Central memory CD8-positive, alpha-beta T cell (primary cell): ENCODE measurements around the gene KIF26A.
"Not testable (repeated sequence)": the region's sequence is repeated elsewhere in the genome, so short reads cannot be mapped to it uniquely, and the experiment has no call there.

Experiments used
- ATAC-seq: fragments of 150-1000 bp; cut with Tn5 transposase; replicated peaks from 2 replicates; pipeline ENCODE4 v1.10.0; 2022; ENCODE audit warnings: mild to moderate bottlenecking, moderate FRiP score, moderate number of reproducible peaks; ENCODE audit not compliant: poor library complexity, severe bottlenecking; ENCODE audit errors: extremely low read depth
- DNase-seq, 2 donors: peaks; one replicate each; pipeline ENCODE4 v3.0.0; 2021; ENCODE audit warnings: low spot score in 2 of 2
- H3K27ac Mint-ChIP-seq: one replicate; pipeline ENCODE4 v1.8.0; 2022; ENCODE audit warnings: low read depth, mild to moderate bottlenecking, moderate library complexity, mixed read lengths
- H3K27me3 Mint-ChIP-seq: one replicate; pipeline ENCODE4 v1.8.0; 2022; ENCODE audit warnings: mixed read lengths
- H3K36me3 Mint-ChIP-seq: one replicate; pipeline ENCODE4 v1.8.0; 2022; ENCODE audit warnings: mild to moderate bottlenecking, moderate library complexity, mixed read lengths; ENCODE audit not compliant: insufficient read depth
- H3K4me1 Mint-ChIP-seq: one replicate; pipeline ENCODE4 v1.8.0; 2022; ENCODE audit warnings: mixed read lengths
- H3K4me3 Mint-ChIP-seq: one replicate; pipeline ENCODE4 v1.8.0; 2022; ENCODE audit warnings: mild to moderate bottlenecking, moderate library complexity, mixed read lengths
- H3K9me3 Mint-ChIP-seq: one replicate; pipeline ENCODE4 v1.8.0; 2022; ENCODE audit warnings: mixed read lengths

The KIF26A gene

DNA sequence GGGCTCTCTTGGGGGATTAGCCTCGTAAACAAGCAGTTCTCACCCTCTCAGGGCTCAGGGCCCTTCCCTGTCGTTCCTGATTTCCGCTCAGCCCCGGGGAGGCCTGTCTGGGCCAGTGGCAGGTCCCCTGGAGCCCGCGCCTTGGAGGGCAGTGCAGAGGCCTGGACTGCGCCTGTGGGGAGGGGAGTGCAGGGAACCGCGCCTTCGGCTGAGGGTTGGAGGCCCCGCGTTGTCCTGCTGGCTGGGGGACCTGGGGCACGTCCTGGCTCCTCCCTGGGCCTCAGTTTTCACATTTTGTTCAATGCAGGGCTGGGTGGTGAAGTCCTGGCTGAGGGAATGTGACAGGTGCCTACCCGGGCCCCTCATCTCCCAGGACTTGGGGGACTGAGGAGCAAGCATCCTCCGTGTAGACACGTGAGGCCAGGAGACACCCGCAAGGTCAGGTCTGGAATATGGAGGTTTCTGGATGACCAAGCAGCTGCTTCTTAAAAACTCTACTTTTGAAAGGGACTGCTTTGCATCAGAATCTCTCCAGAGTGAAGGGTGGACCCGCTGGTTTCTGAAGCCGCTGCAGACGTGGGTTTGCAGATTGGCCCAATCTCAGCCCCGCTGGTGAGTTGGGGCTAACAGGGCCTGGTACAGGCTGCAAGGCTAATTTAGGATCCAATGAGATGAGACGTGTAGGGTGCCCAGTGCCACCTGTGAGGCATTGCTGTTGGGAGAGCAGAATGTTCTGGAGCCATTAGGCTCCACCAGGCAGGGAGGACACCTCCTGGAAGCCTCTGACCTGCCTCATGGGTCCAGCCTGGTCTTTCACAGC lies 80.2 kb downstream of the KIF26A start:
- no peaks in the 10 kb centered on the region for H3K9me3 Mint-ChIP-seq
- no peaks in the 10 kb centered on the region for H3K36me3 Mint-ChIP-seq
- no peak for DNase-seq
- H3K27ac Mint-ChIP-seq: no peak overlapping the region
- peaks cover 31% of the 10 kb centered on the region for H3K27me3 Mint-ChIP-seq
- no peak for ATAC-seq
- H3K4me1 Mint-ChIP-seq: no peaks in the 10 kb centered on the region
- no peak overlapping the region for H3K4me3 Mint-ChIP-seq

DNA sequence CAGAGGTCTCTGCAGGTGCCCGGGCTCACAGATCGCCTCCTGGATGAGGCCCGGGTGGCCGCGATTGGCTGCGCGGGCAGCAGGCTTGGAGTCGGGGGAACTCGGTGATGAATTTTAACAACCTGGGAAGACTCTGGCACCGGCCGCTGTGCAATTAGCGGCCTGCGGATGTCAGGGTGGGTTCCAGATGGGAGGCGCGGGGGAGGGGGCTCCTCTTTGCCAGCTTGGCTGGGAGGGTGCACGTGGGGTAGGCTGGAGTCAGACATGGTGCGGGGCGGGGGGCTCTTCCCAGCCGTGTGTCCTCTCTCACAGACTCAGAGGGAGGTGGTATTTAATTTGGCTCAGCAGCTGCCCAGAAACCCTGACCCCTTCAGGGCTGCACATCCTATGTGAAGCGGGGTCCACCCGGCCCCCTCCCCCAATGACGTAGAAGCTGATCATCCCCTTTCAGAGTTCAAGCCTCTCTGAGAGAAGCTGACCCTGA lies 81.4 kb downstream of the KIF26A start:
- no peak for ATAC-seq
- H3K27ac Mint-ChIP-seq: no peak overlapping the region
- peaks cover 35% of the 10 kb centered on the region for H3K27me3 Mint-ChIP-seq
- H3K36me3 Mint-ChIP-seq: no peaks in the 10 kb centered on the region
- H3K4me1 Mint-ChIP-seq: no peaks in the 10 kb centered on the region
- no peak overlapping the region for H3K4me3 Mint-ChIP-seq
- no peaks in the 10 kb centered on the region for H3K9me3 Mint-ChIP-seq
- no peak for DNase-seq

DNA sequence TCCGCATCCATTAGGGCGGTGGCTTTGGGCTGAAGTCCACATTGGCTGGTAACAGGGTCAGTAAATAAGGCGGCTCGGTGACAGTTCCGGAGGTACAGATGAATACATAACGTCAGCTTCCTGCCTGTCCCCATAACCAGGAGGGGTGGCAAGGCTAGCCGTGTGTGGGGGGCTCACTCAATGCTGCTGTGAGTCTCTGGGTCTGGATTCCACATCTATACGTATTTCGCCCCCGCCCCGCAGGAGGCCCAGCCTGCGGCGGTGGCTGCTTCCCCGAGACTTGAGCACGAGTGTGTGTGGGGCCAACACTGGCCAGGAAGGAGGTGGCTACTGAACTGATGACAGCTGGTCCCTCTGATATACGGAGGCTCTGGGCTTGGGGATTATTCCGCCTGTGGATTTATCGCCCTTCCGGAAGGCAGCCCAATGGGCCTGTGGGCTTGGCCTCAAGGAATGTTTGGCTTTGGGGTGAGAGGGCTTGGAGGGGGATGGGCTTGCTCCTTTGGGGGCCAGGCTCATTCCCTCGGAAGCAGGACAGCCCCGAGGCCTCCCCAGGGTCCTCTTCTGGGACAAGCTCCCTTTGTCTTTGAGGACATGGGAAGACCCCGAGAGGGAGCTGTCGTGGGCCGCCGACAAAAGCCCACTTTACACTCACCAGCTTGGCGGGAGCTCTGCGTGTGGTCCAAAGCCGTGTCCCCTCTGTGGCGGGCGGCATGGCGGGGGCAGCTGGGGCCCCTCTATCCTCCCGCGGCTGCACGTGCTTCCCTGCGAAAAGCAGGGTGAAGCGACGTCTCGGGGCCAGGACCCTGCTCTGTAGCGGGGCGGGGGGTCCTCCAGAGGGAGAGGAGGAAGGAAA lies 82.1 kb downstream of the KIF26A start:
- no peak overlapping the region for H3K27ac Mint-ChIP-seq
- H3K27me3 Mint-ChIP-seq: peaks cover 42% of the 10 kb centered on the region
- no peaks in the 10 kb centered on the region for H3K9me3 Mint-ChIP-seq
- ATAC-seq (no peak), DNase-seq (no peak)
- H3K4me1 Mint-ChIP-seq: no peaks in the 10 kb centered on the region
- no peak overlapping the region for H3K4me3 Mint-ChIP-seq
- H3K36me3 Mint-ChIP-seq: no peaks in the 10 kb centered on the region

DNA sequence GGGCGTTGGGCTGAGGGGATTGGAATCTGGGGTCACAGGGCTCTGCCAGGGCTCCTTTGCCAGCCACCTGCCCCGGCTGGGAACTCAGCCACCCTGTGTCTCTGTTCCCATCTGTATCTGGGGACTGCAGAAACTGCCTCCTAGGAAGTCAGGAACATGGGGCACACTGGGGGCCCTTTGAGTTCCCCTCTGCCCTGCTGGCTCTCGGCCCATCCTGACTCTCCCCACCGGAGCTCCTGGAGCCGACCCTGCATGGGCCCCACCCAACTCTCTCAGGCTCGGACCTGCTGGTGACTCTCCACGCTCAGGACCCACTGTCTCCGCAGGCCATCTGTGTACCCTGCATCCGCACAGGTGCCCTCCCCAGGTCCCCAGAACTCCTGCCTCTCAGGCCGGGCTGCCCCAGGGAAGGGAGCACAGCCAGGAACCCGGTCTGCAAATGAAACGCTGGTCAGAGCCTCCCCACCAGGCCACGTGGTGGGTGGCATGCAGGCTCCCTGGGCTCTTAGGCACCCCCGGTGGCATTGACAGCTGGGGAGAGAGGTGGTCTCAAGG lies 82.8 kb downstream of the KIF26A start:
- no peaks in the 10 kb centered on the region for H3K36me3 Mint-ChIP-seq
- no peaks in the 10 kb centered on the region for H3K9me3 Mint-ChIP-seq
- H3K4me3 Mint-ChIP-seq: no peak overlapping the region
- peaks cover 42% of the 10 kb centered on the region for H3K27me3 Mint-ChIP-seq
- no peak for DNase-seq
- H3K4me1 Mint-ChIP-seq: no peaks in the 10 kb centered on the region
- H3K27ac Mint-ChIP-seq: no peak overlapping the region
- no peak for ATAC-seq

DNA sequence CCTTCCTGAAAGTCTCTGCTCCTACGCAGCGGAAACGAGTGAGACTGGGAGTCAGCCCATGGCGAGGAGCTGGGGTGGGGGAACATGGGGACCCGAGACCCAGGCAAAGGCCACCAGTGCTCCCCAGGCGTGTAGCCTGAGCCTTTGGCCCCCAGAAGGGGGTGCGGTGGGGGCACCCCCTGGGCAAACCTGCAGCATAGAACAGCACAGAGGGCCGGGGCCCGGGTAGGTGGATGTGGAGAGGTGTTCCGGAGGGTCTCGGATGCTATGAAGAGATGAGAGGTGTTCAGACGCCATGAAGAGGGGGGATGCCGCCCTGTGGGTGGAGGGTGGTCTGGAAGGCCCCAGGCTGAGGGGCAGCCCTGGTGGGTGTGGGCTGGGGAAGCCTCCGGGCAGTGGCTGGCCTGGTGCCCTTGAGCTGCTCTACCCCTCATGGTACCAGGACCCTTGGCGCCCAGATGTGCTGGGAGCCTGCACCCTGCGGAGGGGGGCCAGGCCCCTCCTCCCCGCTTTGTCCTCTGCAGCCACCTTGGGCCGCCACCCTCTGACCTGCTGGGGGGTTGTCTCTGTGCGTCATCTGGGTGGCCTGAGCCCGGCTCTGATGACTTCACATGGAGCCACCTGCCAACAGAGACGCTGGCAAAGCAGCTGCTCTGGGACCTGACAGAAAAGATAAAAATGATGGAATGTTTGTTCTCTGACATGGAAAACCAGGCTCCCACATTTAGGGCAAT lies 83.4 kb downstream of the KIF26A start:
- ATAC-seq (no peak), DNase-seq (no peak)
- H3K36me3 Mint-ChIP-seq: no peaks in the 10 kb centered on the region
- no peak overlapping the region for H3K4me3 Mint-ChIP-seq
- H3K4me1 Mint-ChIP-seq: no peaks in the 10 kb centered on the region
- H3K27ac Mint-ChIP-seq: no peak overlapping the region
- H3K9me3 Mint-ChIP-seq: no peaks in the 10 kb centered on the region
- H3K27me3 Mint-ChIP-seq: peaks cover 42% of the 10 kb centered on the region

DNA sequence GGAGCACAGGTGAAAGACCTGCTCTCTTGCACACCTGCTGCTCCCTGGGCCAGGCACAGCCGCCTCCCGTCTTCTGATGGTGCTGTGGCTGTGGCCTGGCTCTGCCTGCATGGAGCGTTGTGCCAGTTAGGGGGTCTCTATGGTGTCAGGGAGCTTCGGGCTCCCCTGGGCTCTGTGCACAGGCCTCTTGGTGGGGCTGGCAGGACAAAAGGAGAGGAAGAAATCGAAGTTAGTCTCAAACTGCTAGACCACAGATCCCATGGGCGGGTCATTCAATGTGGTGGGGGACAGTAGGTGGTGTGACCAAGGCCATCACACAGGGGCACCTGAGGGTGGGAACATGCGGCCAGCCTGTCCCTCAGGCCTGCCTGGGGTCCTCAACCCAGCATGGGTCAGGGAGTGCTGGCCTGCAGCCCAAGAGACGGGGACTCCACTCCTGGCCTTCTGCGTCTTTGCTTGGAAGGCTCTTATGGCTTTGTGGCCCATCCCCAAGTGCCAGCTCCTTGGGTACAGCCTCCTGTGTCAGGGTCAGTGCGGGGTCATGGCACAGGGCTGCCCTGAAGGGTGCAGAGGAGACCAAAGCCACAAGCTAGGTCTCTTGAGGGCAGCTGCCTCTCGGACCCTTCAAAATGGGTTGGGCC lies 84.1 kb downstream of the KIF26A start:
- Mint-ChIP-seq H3K36me3 (no peaks in the 10 kb centered on the region), H3K27ac (no peak overlapping the region), H3K4me1 (no peaks in the 10 kb centered on the region), H3K27me3 (peaks cover 42% of the 10 kb centered on the region), H3K4me3 (no peak overlapping the region), H3K9me3 (no peaks in the 10 kb centered on the region)
- ATAC-seq: no peak
- DNase-seq: no peak

DNA sequence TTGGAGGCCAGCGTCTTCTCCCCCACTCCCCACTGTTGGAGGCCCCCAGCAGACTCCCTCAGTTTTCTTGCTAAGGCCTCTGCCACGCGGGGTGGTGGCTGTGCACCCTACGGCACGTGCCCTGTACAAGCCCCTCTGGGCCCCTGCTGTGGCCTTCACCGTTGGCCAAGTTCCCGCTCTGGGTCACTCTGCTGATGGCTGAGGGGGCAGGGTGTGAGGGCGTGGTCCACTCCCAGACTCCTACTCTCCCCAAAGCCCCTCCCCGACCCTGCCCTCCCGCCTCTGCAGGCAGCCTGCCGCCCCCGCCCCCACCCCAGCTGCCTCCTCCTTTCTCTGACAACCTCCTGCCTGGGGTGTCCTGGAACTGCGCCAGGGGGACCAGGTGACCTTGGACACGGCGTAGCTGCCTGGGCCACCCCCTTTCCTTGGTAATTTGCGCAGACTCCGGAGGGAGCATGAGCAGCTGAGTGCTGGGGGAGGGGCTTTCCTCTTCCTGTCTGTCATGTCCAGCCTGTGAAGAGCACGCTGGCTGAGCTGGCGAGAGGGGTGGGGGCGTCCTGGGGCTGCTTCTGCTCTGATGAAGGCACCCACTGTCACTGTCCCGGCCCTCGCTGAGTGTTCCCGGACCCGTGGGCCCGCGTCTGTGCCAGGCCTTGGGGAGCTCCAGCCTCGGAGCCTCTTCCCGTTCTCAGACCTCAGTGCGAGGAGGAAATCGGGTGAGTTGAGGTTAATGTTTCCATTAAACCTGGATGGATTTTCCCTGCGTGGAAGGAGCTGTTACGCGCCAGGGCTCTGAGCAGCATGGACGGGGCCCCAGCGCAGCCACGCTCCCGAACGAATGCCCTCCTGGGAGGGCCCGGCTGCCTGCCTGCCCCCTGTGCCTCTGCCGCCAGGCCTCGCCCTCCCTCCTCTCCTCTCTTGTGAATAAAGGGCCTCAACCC lies 85.0 kb downstream of the KIF26A start:
- no peaks in the 10 kb centered on the region for H3K9me3 Mint-ChIP-seq
- no peaks in the 10 kb centered on the region for H3K36me3 Mint-ChIP-seq
- no peak for ATAC-seq
- H3K4me1 Mint-ChIP-seq: peaks cover 5% of the 10 kb centered on the region
- H3K27ac Mint-ChIP-seq: no peak overlapping the region
- peaks cover 42% of the 10 kb centered on the region for H3K27me3 Mint-ChIP-seq
- no peak overlapping the region for H3K4me3 Mint-ChIP-seq
- DNase-seq: no peak

DNA sequence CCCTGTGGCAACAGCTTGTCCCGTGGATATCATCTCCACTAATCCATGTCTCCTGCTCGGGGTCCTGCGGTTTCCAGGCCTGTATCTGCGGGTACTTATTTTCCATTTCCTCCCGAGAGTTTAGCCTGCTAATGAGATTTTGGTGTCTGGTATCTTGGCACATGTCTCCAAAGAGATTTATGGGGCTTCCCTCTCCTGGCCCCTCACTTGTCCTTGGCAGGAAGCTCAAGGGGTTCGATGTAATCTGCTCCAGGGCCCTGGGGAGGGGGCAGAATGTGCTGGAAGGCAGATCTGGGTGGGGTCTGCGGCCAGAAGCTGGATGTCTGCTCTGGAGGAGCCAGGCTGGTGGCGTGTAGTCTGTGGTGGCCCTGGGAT lies 85.7 kb downstream of the KIF26A start:
- peaks cover 42% of the 10 kb centered on the region for H3K27me3 Mint-ChIP-seq
- H3K4me3 Mint-ChIP-seq: no peak overlapping the region
- no peaks in the 10 kb centered on the region for H3K36me3 Mint-ChIP-seq
- DNase-seq (no peak), ATAC-seq (no peak)
- H3K9me3 Mint-ChIP-seq: no peaks in the 10 kb centered on the region
- H3K4me1 Mint-ChIP-seq: peaks cover 5% of the 10 kb centered on the region
- H3K27ac Mint-ChIP-seq: no peak overlapping the region

DNA sequence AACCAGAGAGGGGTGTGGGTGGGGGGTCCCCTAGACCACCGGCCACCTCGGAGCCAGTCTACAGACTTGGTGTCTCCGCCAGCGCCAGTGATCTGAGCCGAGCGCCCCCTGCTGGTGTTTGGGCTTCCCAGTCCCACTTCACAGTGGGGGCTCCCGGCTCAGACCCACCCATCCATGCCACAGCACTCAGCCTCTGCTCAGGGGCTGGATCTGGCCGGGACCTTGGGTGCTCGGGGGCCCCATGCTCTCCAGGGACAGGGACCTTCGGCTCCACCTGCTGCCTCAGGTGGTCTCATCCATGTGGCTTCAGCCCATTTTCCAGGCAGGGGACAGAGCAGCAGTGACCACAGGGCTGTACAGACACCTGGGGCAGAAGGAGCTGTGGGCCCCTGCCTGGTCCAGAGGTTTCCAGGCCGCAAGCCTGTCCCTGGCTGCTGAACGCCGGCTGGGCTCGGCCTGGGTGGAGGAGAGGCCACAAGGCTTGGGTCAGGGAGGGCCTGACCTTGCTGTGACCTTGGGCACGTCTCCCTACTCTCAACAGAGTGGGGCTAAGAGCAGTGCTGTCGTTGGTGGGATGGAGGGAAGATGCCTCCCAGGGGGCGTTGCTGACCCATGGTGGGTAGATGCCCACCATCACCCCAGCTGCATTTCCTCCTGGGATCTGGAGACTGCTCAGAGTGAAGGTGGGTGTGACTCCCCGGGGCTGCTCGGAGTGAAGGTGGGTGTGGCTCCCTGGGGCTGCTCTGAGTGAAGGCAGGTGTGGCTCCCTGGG lies 86.3 kb downstream of the KIF26A start:
- no peak for ATAC-seq
- Mint-ChIP-seq H3K4me3 (no peak overlapping the region), H3K36me3 (no peaks in the 10 kb centered on the region), H3K4me1 (peaks cover 5% of the 10 kb centered on the region), H3K27ac (no peak overlapping the region), H3K27me3 (peaks cover 39% of the 10 kb centered on the region), H3K9me3 (no peaks in the 10 kb centered on the region)
- DNase-seq: no peak

DNA sequence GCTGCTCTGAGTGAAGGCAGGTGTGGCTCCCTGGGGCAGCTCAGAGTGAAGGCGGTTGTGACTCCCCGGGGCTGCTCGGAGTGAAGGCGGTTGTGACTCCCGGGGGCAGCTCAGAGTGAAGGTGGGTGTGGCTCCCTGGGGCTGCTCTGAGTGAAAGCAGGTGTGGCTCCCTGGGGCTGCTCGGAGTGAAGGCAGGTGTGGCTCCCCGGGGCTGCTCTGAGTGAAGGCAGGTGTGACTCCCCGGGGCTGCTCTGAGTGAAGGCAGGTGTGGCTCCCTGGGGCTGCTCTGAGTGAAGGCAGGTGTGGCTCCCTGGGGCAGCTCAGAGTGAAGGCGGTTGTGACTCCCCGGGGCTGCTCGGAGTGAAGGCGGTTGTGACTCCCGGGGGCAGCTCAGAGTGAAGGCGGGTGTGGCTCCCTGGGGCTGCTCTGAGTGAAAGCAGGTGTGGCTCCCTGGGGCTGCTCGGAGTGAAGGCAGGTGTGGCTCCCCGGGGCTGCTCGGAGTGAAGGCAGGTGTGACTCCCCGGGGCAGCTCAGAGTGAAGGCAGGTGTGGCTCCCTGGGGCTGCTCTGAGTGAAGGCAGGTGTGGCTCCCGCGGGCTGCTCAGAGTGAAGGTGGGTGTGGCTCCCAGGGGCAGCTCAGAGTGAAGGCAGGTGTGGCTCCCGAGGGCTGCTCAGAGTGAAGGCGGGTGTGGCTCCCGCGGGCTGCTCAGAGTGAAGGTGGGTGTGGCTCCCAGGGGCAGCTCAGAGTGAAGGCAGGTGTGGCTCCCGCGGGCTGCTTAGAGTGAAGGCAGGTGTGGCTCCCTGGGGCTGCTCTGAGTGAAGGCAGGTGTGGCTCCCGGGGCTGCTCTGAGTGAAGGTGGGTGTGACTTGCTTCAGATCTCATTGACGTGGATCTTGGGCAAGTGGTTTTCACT lies 87.1 kb downstream of the KIF26A start:
- H3K27ac Mint-ChIP-seq: not testable (repeated sequence)

More for the DNA sequence above, 87.1 kb downstream of the KIF26A start:
- H3K27me3 Mint-ChIP-seq: peaks cover 35% of the 10 kb centered on the region
- not testable (repeated sequence) for H3K4me3 Mint-ChIP-seq, H3K36me3 Mint-ChIP-seq, H3K4me1 Mint-ChIP-seq, H3K9me3 Mint-ChIP-seq, ATAC-seq, DNase-seq
